Right cardiac atrium (tissue), 5 donors: ENCODE data around the gene SIVA1. TPM values are rescaled to one million over a fixed set of nuclear protein-coding genes. Genes with fewer than 3 reads are reported as not detected.

Experiments
- ATAC-seq, 2 donors: fragments of 200-7000 bp; cut with Tn5 transposase; one replicate each; pipeline versions ENCODE4 v1.8.0 to v1.9.1; 2020; ENCODE audit warnings: moderate library complexity in 2 of 2, mild to moderate bottlenecking in 1 of 2
- DNase-seq, 3 donors: peaks; one replicate each; pipeline ENCODE4 v3.0.0-alpha.2; 2020
- H3K27ac ChIP-seq: one replicate; pipeline ENCODE4 v1.5.1; 2013; ENCODE audit warnings: mild to moderate bottlenecking, low read length, control low read depth, moderate library complexity
- H3K27me3 ChIP-seq: one replicate; pipeline ENCODE4 v1.6.1; 2013; ENCODE audit not compliant: control insufficient read depth, insufficient read depth
- H3K4me1 ChIP-seq: one replicate; pipeline ENCODE4 v1.6.1; 2013; ENCODE audit warnings: low read length; ENCODE audit not compliant: control insufficient read depth, insufficient read depth
- H3K4me3 ChIP-seq: one replicate; pipeline ENCODE4 v1.5.1; 2013; ENCODE audit warnings: low read length, control low read depth
- H3K9me3 ChIP-seq: one replicate; pipeline ENCODE4 v1.6.1; 2013; ENCODE audit warnings: low read length; ENCODE audit not compliant: control insufficient read depth
- WGBS: extraction: QIAGEN DNeasy Blood & Tissue Kit; methylation state at CpG from one replicate; pipeline ENCODE4 v1.1.7; 2013; 5-methylcytosine and 5-hydroxymethylcytosine counted together
- intact Hi-C, 4 donors: fragments of 100-400 bp; cut with DNase I; formaldehyde crosslinking; loops; one replicate each; pipeline versions ENCODE4 v1.11.0 to v1.14.0; 2022 to 2023
- polyA plus RNA-seq: library from polyadenylated mRNA; stranded (reverse); fragments of 200-250 nt; gene quantifications from one replicate; pipeline ENCODE4 v1.2.3, GENCODE V29; 2013
- total RNA-seq, 4 donors: library from RNA; stranded (reverse); fragmentation: NEBNext Ultra II Directional; extraction: Animal tissue kit (Norgen Biotek cat#: 25700); gene quantifications; one replicate each; pipeline ENCODE4 v1.2.1, GENCODE V29; 2021
- donor health status: healthy with polysubstance abuse.
- donor health status: DM: no; HTN: yes; CAD: no.
- donor health status: DM: no; HTN: no; CAD: no.
- donor health status: DM: no; HTN: yes; CAD: no; lungs with severe emphysema.
- donor health status: DM: yes; HTN: yes; CAD: no.

Gene SIVA1
- total and polyA plus RNA-seq, 5 donors: 74.6 to 201 (median 85.1) TPM

DNA sequence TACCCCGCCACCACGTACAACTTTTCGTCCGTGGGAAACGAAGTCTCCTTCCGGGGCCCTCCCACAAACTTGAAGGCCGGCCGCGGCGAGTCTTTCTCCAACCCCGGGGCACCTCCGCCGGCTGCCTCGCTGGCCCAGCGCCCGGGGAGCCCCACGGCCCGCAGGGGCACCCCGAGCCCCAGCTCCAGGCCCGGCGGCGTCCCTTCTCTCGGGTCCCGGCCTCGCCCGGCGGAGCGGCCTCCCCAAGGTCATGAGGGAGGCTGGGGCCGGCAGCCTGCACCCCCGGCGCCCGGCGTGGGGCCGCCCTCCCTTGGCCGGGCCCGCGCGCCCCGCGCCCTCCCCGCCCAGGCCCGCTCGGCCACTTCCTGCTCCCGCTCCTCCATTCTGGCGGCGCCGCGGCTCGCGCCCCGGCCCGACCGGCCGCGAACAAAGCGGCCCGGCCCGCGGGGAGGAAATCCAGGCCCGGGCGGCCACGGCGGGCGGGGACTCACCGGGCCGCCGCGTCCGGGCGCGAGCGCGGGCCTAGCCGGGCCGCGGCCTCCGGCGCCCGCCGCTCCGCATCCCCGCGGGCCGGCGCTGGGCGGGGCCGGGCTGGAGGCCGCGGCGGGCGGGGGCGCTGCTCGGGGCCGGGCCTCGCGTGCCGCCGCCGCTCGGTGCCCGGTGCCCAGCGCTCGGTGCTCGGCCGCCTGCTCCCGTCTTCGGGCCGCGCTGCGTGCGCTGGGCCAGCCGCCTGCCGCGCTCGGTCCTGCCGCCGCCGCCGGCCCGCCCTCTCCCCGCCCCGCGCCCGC, 42.2 kb downstream of the SIVA1 start, which contains the start of gene AKT1:
Gene AKT1 (minus strand): TSS at position 756 of the 788 bp plus-strand sequence. CDS start 3,105 bp downstream, outside the sequence.
- Histone ChIP-seq H3K4me3 (peak within 1 kb of the TSS; percentile 89), H3K27ac (peak within 1 kb of the TSS; percentile 93), H3K27me3 (no peaks in the 10 kb centered on the region), H3K4me1 (peaks cover 14% of the 10 kb centered on the region), H3K9me3 (no peaks in the 10 kb centered on the region)
- intact Hi-C loops: loop anchor here in 1 of 4 donors (5.0 kb wide), 1 partner anchor 38 kb away; no protein-coding TSS in a partner anchor
- under 1% methylated on average over 122 of the region's 124 CpGs for WGBS
- DNase-seq (no peak), ATAC-seq (no peak)

DNA sequence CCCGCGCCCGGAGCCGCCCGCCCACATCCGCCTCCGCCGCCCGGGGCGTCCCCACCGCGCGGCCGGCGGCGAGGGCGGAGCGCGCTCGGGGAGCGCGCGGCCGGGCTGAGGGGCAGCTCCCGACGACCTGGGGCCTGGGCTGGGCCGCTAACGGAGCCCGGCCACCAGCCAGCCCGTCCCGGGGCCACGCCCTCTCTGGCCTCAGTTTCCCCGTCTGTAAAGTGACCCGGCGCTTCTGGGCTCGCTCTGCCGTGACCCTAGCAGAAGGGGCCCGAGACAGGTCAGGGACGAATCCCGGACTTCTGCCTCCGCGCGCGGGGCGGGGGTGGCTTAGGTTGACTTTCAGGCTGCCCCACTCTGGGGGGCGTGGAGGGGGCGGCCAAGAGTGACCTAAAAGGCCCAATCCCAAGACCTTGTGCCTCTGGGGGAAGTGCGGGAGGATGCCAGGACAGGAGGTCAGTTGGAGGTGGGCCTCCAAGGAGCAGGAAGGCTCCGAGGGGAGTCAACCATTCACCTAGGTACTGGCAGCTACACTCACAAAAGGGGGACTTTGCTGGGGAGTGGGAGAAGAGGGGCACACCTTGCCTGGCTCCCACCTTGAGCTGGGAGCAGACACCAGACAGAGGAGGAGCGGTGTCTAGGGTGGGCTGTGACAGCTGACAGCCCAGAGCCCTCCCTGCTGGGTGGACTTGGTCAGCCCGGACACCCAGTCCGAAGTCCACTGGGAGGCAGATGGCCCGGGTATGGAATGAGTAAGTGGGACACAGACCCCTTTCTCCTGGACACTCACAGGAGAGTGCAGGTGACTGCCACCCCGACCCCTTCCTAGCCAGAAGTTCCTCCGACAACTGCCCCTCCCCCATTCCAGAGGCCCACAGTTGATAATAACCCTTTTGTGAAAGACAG, 43.1 kb downstream of the SIVA1 start:
- Histone ChIP-seq H3K9me3 (no peaks in the 10 kb centered on the region), H3K4me1 (peaks cover 14% of the 10 kb centered on the region), H3K27me3 (no peaks in the 10 kb centered on the region), H3K27ac (peak overlapping the region; percentile 93), H3K4me3 (peak overlapping the region; percentile 89)
- DNase-seq: peak; percentile 64 to 86 (median 86)
- peak; percentile 43 to 48 for ATAC-seq
- intact Hi-C loops: no loop called here
- 11% methylated on average over 55 of the region's 55 CpGs for WGBS

- ATAC-seq (no peak), DNase-seq (no peak)
- 80% methylated on average over 6 of the region's 6 CpGs for WGBS
- H3K27ac ChIP-seq: no peak overlapping the region
- no peak overlapping the region for H3K4me3 ChIP-seq
- no peaks in the 10 kb centered on the region for H3K27me3 ChIP-seq
- intact Hi-C loops: no loop called here
- peaks cover 14% of the 10 kb centered on the region for H3K4me1 ChIP-seq
- H3K9me3 ChIP-seq: no peaks in the 10 kb centered on the region
Measured at GRCh38 chr14:104796687-104797081, 43.7 kb downstream of the SIVA1 start.

GRCh38 chr14:104797115-104798044, 44.4 kb downstream of the SIVA1 start:
- DNase-seq (peak in 2 of 3 donors; percentile 54 to 81), ATAC-seq (no peak)
- intact Hi-C loops: no loop called here
- peak overlapping the region; percentile 32 for H3K27ac ChIP-seq
- no peaks in the 10 kb centered on the region for H3K9me3 ChIP-seq
- no peaks in the 10 kb centered on the region for H3K27me3 ChIP-seq
- 37% methylated on average over 18 of the region's 18 CpGs for WGBS
- peaks cover 14% of the 10 kb centered on the region for H3K4me1 ChIP-seq
- no peak overlapping the region for H3K4me3 ChIP-seq

DNA sequence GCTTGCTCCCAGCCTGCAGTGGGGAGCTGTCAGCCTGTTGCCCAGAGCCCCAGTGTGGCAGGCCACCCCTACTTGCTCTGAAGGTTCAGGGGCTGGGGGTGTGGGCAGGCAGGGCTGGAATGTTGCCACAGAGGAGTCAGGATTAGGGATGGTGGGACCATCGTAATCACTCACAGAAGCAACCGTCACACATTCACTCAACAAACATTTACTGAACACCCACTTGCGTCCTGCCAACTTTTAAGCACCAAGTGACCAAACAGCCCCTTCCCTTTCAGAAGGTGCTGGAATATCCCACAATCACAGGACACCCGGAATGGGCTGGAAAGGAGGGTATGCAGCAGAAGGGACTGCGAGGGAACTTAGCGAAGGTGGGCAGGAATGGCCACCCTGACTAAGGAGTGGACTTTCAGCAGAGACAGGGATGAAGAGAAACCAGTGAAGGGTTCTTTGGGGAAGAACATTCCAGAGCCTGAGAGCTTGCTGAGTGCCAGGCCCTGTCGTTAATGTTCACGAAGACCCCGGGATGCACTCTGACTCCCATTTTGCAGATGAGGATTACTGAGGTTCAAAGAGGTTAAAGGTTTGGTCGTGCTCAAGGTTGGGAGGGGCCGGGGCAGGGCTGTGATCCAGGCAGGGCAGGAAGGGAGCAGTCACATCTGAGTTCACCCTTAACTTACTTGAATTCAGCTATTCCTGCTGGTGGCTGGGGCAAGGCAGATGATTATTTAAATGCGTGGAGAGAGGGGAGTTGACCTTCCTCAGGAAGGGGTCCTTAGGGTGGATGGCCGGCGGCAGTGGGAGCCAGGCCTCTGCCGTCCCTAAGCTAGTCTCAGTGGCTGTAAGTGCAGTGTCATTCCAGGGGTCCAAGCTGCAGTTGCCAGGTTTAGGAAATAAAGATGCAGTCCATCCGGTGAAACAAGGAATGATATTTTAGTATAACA, 45.6 kb downstream of the SIVA1 start:
- intact Hi-C loops: no loop called here
- WGBS: 71% methylated on average over 16 of the region's 16 CpGs
- peak in 1 of 3 donors; percentile 23 for DNase-seq
- Histone ChIP-seq H3K27me3 (no peaks in the 10 kb centered on the region), H3K4me1 (peaks cover 11% of the 10 kb centered on the region), H3K9me3 (no peaks in the 10 kb centered on the region), H3K4me3 (no peak overlapping the region), H3K27ac (peak overlapping the region; percentile 97)
- no peak for ATAC-seq

DNA sequence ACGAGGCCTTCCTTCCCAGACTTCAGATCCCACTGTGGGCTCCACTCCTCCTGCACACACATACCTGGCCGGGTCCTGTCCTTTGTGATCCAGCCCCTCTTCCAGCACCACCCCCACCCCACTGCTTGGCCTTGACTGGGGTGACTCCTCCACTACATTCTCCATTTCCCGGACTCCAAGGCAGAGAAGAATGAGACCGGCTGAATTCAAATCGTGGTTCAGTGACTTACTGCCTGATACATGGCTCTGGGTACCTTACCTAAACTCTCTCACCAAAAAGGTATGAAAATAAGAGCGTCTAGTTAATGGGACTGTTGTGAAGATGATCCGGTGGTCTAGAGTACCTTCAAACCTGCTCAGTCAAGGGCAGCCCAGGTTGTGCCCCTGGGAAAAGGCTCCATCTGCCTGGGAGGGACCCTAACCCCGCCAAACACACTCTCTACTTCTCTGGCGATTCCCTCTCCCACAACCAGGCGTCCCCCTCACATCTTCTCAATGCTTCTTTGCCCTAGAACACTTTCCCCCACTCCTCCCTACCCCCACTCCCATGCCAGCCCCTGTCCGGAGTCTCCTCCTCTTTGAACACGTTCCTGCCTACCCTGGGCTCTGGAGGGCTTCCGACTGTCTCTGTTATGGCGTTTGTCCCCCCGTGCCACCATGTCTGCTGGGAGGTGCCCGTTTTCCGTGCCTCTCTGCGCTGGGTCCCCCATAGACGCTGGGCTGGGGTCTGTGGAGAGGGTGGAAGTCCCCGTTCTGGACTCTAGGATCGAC, 46.5 kb downstream of the SIVA1 start:
- peaks cover 4% of the 10 kb centered on the region for H3K4me1 ChIP-seq
- DNase-seq: peak in 2 of 3 donors; percentile 73
- no peaks in the 10 kb centered on the region for H3K27me3 ChIP-seq
- peak in 1 of 2 donors; percentile 10 for ATAC-seq
- peak overlapping the region; percentile 69 for H3K4me3 ChIP-seq
- intact Hi-C loops: no loop called here
- WGBS: 35% methylated on average over 21 of the region's 21 CpGs
- no peaks in the 10 kb centered on the region for H3K9me3 ChIP-seq
- H3K27ac ChIP-seq: peak overlapping the region; percentile 97

DNA sequence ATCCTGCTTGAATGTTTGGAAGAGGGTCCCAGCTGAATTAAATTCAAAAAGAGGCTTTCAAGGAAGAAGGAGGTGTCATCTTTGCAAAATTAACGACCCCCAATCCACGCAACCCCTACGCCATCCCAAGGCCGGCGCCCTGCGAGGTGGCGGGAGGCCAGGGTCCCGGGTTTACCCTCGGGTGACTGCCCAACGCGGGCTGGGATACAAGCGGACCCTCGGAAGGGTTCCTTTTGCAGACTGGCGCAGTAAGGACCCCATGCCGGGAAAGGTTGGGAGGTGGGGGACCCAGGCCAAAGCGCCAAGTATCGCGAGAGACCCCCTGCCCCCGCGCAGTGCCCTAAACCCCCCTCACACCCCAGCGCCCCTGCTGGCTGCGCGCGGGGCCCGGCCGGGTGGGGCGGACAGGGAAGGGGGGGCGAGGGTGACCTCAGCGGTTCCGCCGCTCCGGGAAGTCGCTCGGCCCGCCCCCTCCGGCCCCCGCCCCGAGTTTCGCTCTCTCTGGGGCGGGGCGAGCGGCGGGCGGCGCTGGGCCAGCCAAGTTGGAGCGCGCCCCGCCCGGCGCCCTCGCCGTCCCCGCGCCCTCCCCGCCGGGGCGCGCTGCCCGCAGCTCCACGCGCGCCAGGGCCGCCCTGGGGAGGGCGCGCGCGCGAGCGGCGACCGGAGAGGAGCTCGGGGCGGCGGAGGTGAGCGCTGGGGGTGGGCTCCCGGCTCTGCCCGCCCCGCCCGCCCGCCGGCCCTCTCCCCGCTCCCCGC, 47.2 kb downstream of the SIVA1 start:
- intact Hi-C loops: no loop called here
- H3K4me3 ChIP-seq: peak overlapping the region; percentile 69
- H3K27ac ChIP-seq: peak overlapping the region; percentile 97
- WGBS: 2% methylated on average over 71 of the region's 83 CpGs
- peak; percentile 93 to 97 (median 97) for DNase-seq
- H3K4me1 ChIP-seq: peaks cover 4% of the 10 kb centered on the region
- no peaks in the 10 kb centered on the region for H3K27me3 ChIP-seq
- no peaks in the 10 kb centered on the region for H3K9me3 ChIP-seq
- peak; percentile 85 to 86 for ATAC-seq

- peak; percentile 17 to 31 for ATAC-seq
Measured at GRCh38 chr14:104800771-104801519, 48.0 kb downstream of the SIVA1 start, which contains the start of gene ZBTB42. TSS of gene ZBTB42 (plus strand) at chr14:104801101. CDS start at chr14:104801198, 97 bp downstream.

More at GRCh38 chr14:104800771-104801519, 48.0 kb downstream of the SIVA1 start, which contains the start of gene ZBTB42:
- no peaks in the 10 kb centered on the region for H3K9me3 ChIP-seq
- H3K27ac ChIP-seq: peak within 1 kb of the TSS; percentile 97
- no peaks in the 10 kb centered on the region for H3K27me3 ChIP-seq
- DNase-seq: peak in 2 of 3 donors; percentile 60 to 91
- 2% methylated on average over 105 of the region's 105 CpGs for WGBS
- intact Hi-C loops: no loop called here
- H3K4me1 ChIP-seq: peaks cover 3% of the 10 kb centered on the region
- peak within 1 kb of the TSS; percentile 69 for H3K4me3 ChIP-seq
